ENCODE data around the gene USP49.

Gene USP49

GRCh38 chr6:41936073-41936837 is 41.1 kb upstream of the USP49 start:
- CTCF ChIA-PET = interaction anchor here (0.6 to 10.9 kb wide), 12 partner anchors 11 to 168 kb away, joined by 3 to 259 read pairs (median 4); partner anchors contain the start of genes BYSL and MED20
- H3K4me1 Mint-ChIP-seq = peaks cover 69% of the 10 kb centered on the region
- peak overlapping the region; percentile 100 for H3K4me3 Mint-ChIP-seq
- H3K9me3 Mint-ChIP-seq = no peaks in the 10 kb centered on the region
- peaks cover 85% of the 10 kb centered on the region for H3K36me3 Mint-ChIP-seq
- peak overlapping the region; percentile 96 for H3K27ac Mint-ChIP-seq
- peak; percentile 95 for DNase-seq
- H3K27me3 Mint-ChIP-seq = no peaks in the 10 kb centered on the region

GRCh38 chr6:41935685-41936072 is 40.5 kb upstream of the USP49 start:
- peaks cover 87% of the 10 kb centered on the region for H3K36me3 Mint-ChIP-seq
- no peak for DNase-seq
- H3K9me3 Mint-ChIP-seq = no peaks in the 10 kb centered on the region
- H3K27me3 Mint-ChIP-seq = no peaks in the 10 kb centered on the region
- CTCF ChIA-PET = interaction anchor here (0.6 to 10.9 kb wide), 11 partner anchors 11 to 169 kb away, joined by 3 to 259 read pairs (median 4); partner anchors contain the start of genes BYSL and MED20
- H3K27ac Mint-ChIP-seq = peak overlapping the region; percentile 96
- H3K4me1 Mint-ChIP-seq = peaks cover 69% of the 10 kb centered on the region
- H3K4me3 Mint-ChIP-seq = peak overlapping the region; percentile 100

- Mint-ChIP-seq H3K4me3 (peak overlapping the region; percentile 100), H3K27me3 (no peaks in the 10 kb centered on the region), H3K36me3 (peaks cover 82% of the 10 kb centered on the region), H3K4me1 (peaks cover 69% of the 10 kb centered on the region), H3K27ac (peak overlapping the region; percentile 96), H3K9me3 (no peaks in the 10 kb centered on the region)
- CTCF ChIA-PET = interaction anchor here (0.6 to 10.9 kb wide), 8 partner anchors 10 to 169 kb away, joined by 3 to 259 read pairs (median 4); partner anchors contain the start of genes BYSL and MED20
- no peak for DNase-seq
Observed at GRCh38 chr6:41935193-41935574, 40.0 kb upstream of the USP49 start.

- CTCF ChIA-PET = interaction anchor here (1.3 to 10.9 kb wide), 4 partner anchors 10 to 170 kb away, joined by 4 to 259 read pairs (median 47); partner anchors contain the start of genes BYSL and MED20
Observed at GRCh38 chr6:41934278-41935192, 39.4 kb upstream of the USP49 start.

GRCh38 chr6:41932378-41932777 is 37.2 kb upstream of the USP49 start:
- DNase-seq = no peak
- Mint-ChIP-seq H3K27ac (peak overlapping the region; percentile 56), H3K4me1 (peaks cover 51% of the 10 kb centered on the region), H3K36me3 (peaks cover 74% of the 10 kb centered on the region), H3K27me3 (no peaks in the 10 kb centered on the region), H3K9me3 (no peaks in the 10 kb centered on the region), H3K4me3 (no peak overlapping the region)
- CTCF ChIA-PET = interaction anchor here (0.6 to 10.9 kb wide), 3 partner anchors 11 to 110 kb away, joined by 3 to 259 read pairs (median 89); partner anchors contain the start of genes BYSL and MED20

More at GRCh38 chr6:41934278-41935192, 39.4 kb upstream of the USP49 start:
- Mint-ChIP-seq H3K4me1 (peaks cover 69% of the 10 kb centered on the region), H3K36me3 (peaks cover 76% of the 10 kb centered on the region), H3K27ac (peak overlapping the region; percentile 96), H3K4me3 (peak overlapping the region; percentile 100), H3K27me3 (no peaks in the 10 kb centered on the region), H3K9me3 (no peaks in the 10 kb centered on the region)
- DNase-seq = no peak

GRCh38 chr6:41931792-41932191 is 36.6 kb upstream of the USP49 start:
- no peak for DNase-seq
- H3K9me3 Mint-ChIP-seq = no peaks in the 10 kb centered on the region
- CTCF ChIA-PET = interaction anchor here (1.3 to 10.9 kb wide), 3 partner anchors 9 to 111 kb away, joined by 4 to 259 read pairs (median 89); partner anchors contain the start of genes BYSL and MED20
- H3K27me3 Mint-ChIP-seq = no peaks in the 10 kb centered on the region
- no peak overlapping the region for H3K4me3 Mint-ChIP-seq
- peak overlapping the region; percentile 56 for H3K27ac Mint-ChIP-seq
- peaks cover 49% of the 10 kb centered on the region for H3K4me1 Mint-ChIP-seq
- peaks cover 73% of the 10 kb centered on the region for H3K36me3 Mint-ChIP-seq

- Mint-ChIP-seq H3K27me3 (no peaks in the 10 kb centered on the region), H3K27ac (no peak overlapping the region), H3K4me1 (peaks cover 35% of the 10 kb centered on the region), H3K4me3 (no peak overlapping the region), H3K9me3 (no peaks in the 10 kb centered on the region), H3K36me3 (peaks cover 63% of the 10 kb centered on the region)
- DNase-seq = no peak
- CTCF ChIA-PET = interaction anchor here (2.8 kb wide), 1 partner anchor 9 kb away, joined by 15 read pairs; the partner anchor contains the start of genes BYSL and MED20
Observed at GRCh38 chr6:41929924-41930323, 34.7 kb upstream of the USP49 start.

GRCh38 chr6:41927253-41927652 is 32.1 kb upstream of the USP49 start:
- Mint-ChIP-seq H3K9me3 (no peaks in the 10 kb centered on the region), H3K27ac (no peak overlapping the region), H3K27me3 (no peaks in the 10 kb centered on the region), H3K4me1 (peaks cover 40% of the 10 kb centered on the region), H3K4me3 (no peak overlapping the region), H3K36me3 (peaks cover 61% of the 10 kb centered on the region)
- CTCF ChIA-PET = interaction anchor here (0.7 to 1.6 kb wide), 2 partner anchors 11 to 116 kb away, joined by 3 to 6 read pairs; no protein-coding TSS in a partner anchor
- DNase-seq = no peak

- Mint-ChIP-seq H3K27me3 (no peaks in the 10 kb centered on the region), H3K9me3 (no peaks in the 10 kb centered on the region), H3K4me3 (peak overlapping the region; percentile 100), H3K4me1 (peaks cover 60% of the 10 kb centered on the region), H3K27ac (peak overlapping the region; percentile 99), H3K36me3 (peaks cover 35% of the 10 kb centered on the region)
- CTCF ChIA-PET = interaction anchor here (1.0 to 3.8 kb wide), 6 partner anchors 14 to 135 kb away, joined by 3 to 89 read pairs (median 18); partner anchors contain the start of genes TAF8 and TOMM6
- no peak for DNase-seq
Observed at GRCh38 chr6:41922154-41922553, 27.0 kb upstream of the USP49 start.

GRCh38 chr6:41921712-41921998 is 26.5 kb upstream of the USP49 start:
- Mint-ChIP-seq H3K4me3 (peak overlapping the region; percentile 100), H3K27ac (peak overlapping the region; percentile 99), H3K9me3 (no peaks in the 10 kb centered on the region), H3K4me1 (peaks cover 60% of the 10 kb centered on the region), H3K27me3 (no peaks in the 10 kb centered on the region), H3K36me3 (peaks cover 35% of the 10 kb centered on the region)
- DNase-seq = no peak
- CTCF ChIA-PET = interaction anchor here (0.5 to 3.8 kb wide), 15 partner anchors 8 to 717 kb away, joined by 3 to 89 read pairs (median 4); partner anchors contain the start of genes TAF8 and TOMM6

GRCh38 chr6:41920921-41921711 is 25.9 kb upstream of the USP49 start, which contains the start of the genes BYSL and MED20:
Gene BYSL, plus strand, starts transcription at chr6:41921499. Its CDS starts 64 bp downstream, at chr6:41921563.
Gene MED20, minus strand, starts transcription at chr6:41921139. Its CDS starts 121 bp downstream, at chr6:41921018.
- Mint-ChIP-seq H3K27ac (peak within 1 kb of the TSS; percentile 99), H3K27me3 (no peaks in the 10 kb centered on the region), H3K36me3 (peaks cover 36% of the 10 kb centered on the region), H3K4me1 (peaks cover 61% of the 10 kb centered on the region), H3K9me3 (no peaks in the 10 kb centered on the region), H3K4me3 (peak within 1 kb of the TSS; percentile 100)
- DNase-seq = peak; percentile 95
- CTCF ChIA-PET = interaction anchor here (0.5 to 3.8 kb wide), 27 partner anchors 9 to 718 kb away, joined by 3 to 89 read pairs (median 3); partner anchors contain the start of genes TAF8, TOMM6 and USP49

- no peaks in the 10 kb centered on the region for H3K27me3 Mint-ChIP-seq
- no peak for DNase-seq
- peaks cover 53% of the 10 kb centered on the region for H3K4me1 Mint-ChIP-seq
- H3K36me3 Mint-ChIP-seq = peaks cover 36% of the 10 kb centered on the region
- no peak overlapping the region for H3K4me3 Mint-ChIP-seq
- CTCF ChIA-PET = interaction anchor here (2.7 kb wide), 1 partner anchor 127 kb away, joined by 10 read pairs; no protein-coding TSS in a partner anchor
- H3K9me3 Mint-ChIP-seq = no peaks in the 10 kb centered on the region
- H3K27ac Mint-ChIP-seq = no peak overlapping the region
Observed at GRCh38 chr6:41917528-41917927, 22.4 kb upstream of the USP49 start.

All from activated naive CD4-positive, alpha-beta T cell treated with anti-CD3 and anti-CD28 coated beads, Interleukin-2, amount 10 ng/mL, durations not matched to agents 7 days and 5 days (primary cell).